Measurements from ENCODE around the gene ZFP92.

DNA sequence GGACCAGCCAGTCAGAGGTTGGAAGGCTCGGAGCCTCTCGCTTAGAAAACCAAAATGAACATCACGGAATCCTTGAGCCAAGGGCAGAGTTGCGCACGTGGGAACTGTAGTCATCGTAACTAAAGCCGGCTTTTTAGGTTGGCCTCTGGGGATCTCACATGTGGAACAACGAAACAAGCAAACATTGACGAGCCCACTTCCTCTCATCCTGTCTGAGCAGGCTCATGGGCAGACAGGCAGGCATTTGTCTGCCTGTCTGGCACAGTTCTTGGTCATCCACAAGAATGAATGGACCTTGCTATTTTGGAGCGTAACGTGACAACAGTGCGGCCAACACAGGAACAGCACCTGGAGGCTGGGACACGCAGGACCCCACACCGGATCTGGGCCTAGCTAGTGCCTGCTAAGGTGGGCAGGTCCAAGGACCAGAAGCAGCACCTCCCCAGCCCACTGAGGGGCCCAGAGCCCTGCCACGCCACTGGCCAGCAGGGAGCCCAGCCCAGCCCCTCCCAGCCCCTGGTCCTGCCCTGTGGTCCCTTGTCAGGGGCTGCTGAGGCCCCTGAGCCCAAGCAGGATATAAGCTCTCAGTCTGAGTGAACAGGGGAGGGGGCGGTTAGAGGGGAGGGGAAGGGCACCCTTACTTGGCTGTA is 43.8 kb downstream of the ZFP92 start:
- no peak for TF ChIP-seq CTCF (IDR thresholded peaks at IDR 0.05)
- no peak for TF ChIP-seq POLR2A (IDR thresholded peaks at IDR 0.05)
